Measurements from ENCODE around the gene GRK5.

Gene GRK5

GRCh38 chr10:119421891-119422681 is 214.7 kb downstream of the GRK5 start:
- TF ChIP-seq GATA2 (IDR thresholded peaks at IDR 0.05; ENCODE audit: low read depth, low read length) (no peak), GATA3 (IDR thresholded peaks at IDR 0.05; ENCODE audit: low read depth, low read length) (no peak)

- TF ChIP-seq GATA3 (IDR thresholded peaks at IDR 0.05; ENCODE audit: low read depth, low read length) (no peak), GATA2 (IDR thresholded peaks at IDR 0.05; ENCODE audit: low read depth, low read length) (no peak)
These were observed 215.5 kb downstream of the GRK5 start for GRCh38 chr10:119422682-119423509.

- TF ChIP-seq GATA3 (IDR thresholded peaks at IDR 0.05; ENCODE audit: low read depth, low read length): no peak
- no peak for TF ChIP-seq GATA2 (IDR thresholded peaks at IDR 0.05; ENCODE audit: low read depth, low read length)
These were observed 216.3 kb downstream of the GRK5 start for GRCh38 chr10:119423510-119424257.

GRCh38 chr10:119424258-119424975 is 217.0 kb downstream of the GRK5 start:
- TF ChIP-seq GATA3 (IDR thresholded peaks at IDR 0.05; ENCODE audit: low read depth, low read length) (no peak), GATA2 (IDR thresholded peaks at IDR 0.05; ENCODE audit: low read depth, low read length) (no peak)

GRCh38 chr10:119425102-119425880 is 217.9 kb downstream of the GRK5 start:
- TF ChIP-seq GATA2 (IDR thresholded peaks at IDR 0.05; ENCODE audit: low read depth, low read length): no peak
- TF ChIP-seq GATA3 (IDR thresholded peaks at IDR 0.05; ENCODE audit: low read depth, low read length): no peak

GRCh38 chr10:119425881-119426170 is 218.5 kb downstream of the GRK5 start:
- TF ChIP-seq GATA2 (IDR thresholded peaks at IDR 0.05; ENCODE audit: low read depth, low read length) (no peak), GATA3 (IDR thresholded peaks at IDR 0.05; ENCODE audit: low read depth, low read length) (no peak)

- TF ChIP-seq GATA2 (IDR thresholded peaks at IDR 0.05; ENCODE audit: low read depth, low read length): no peak
- TF ChIP-seq GATA3 (IDR thresholded peaks at IDR 0.05; ENCODE audit: low read depth, low read length): no peak
These were observed 219.3 kb downstream of the GRK5 start for GRCh38 chr10:119426699-119427098.

GRCh38 chr10:119427263-119427864 is 220.0 kb downstream of the GRK5 start:
- TF ChIP-seq GATA3 (IDR thresholded peaks at IDR 0.05; ENCODE audit: low read depth, low read length) (no peak), GATA2 (IDR thresholded peaks at IDR 0.05; ENCODE audit: low read depth, low read length) (no peak)

- TF ChIP-seq GATA3 (IDR thresholded peaks at IDR 0.05; ENCODE audit: low read depth, low read length) (no peak), GATA2 (IDR thresholded peaks at IDR 0.05; ENCODE audit: low read depth, low read length) (no peak)
These were observed 221.4 kb downstream of the GRK5 start for GRCh38 chr10:119428789-119429188.

GRCh38 chr10:119429771-119430170 is 222.4 kb downstream of the GRK5 start:
- TF ChIP-seq GATA2 (IDR thresholded peaks at IDR 0.05; ENCODE audit: low read depth, low read length) (no peak), GATA3 (IDR thresholded peaks at IDR 0.05; ENCODE audit: low read depth, low read length) (no peak)

GRCh38 chr10:119431034-119431772 is 223.8 kb downstream of the GRK5 start:
- TF ChIP-seq GATA2 (IDR thresholded peaks at IDR 0.05; ENCODE audit: low read depth, low read length) (no peak), GATA3 (IDR thresholded peaks at IDR 0.05; ENCODE audit: low read depth, low read length) (no peak)

- TF ChIP-seq GATA2 (IDR thresholded peaks at IDR 0.05; ENCODE audit: low read depth, low read length): no peak
- TF ChIP-seq GATA3 (IDR thresholded peaks at IDR 0.05; ENCODE audit: low read depth, low read length): no peak
These were observed 224.4 kb downstream of the GRK5 start for GRCh38 chr10:119431773-119432135.

Measured in SH-SY5Y (cell line).